ENCODE measurements around the gene DOCK1. TPM values are rescaled to one million over a fixed set of nuclear protein-coding genes. Genes with fewer than 3 reads are reported as not detected.

DOCK1 gene
- total RNA-seq, 2 donors from 2014 or later, result 41.2 to 56.0 TPM

DNA sequence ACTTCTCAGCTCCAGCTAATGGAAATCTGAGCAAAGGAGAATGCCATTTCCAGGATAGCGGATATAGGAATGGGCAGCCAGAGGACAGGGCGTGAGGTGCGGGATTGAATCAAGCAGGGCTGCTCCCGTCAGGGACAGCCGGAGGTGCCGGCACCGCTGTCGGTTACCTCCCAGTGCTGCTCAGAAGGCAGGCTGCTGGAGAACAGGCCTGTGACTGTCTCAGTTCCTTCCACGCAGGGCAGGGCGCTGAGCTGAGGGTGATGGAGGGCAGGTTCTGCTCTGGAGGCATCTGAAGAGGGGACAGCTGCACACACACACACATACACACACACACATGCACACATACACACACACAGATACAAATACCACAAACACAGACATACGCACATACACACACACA is 111.1 kb downstream of the DOCK1 start:
- H3K36me3 ChIP-seq, result no peaks in the 10 kb centered on the region
- DNase-seq (ENCODE audit: low spot score), result no peak
- no peak overlapping the region for H3K27ac ChIP-seq
- WGBS, result 93% methylated on average over 11 of the region's 11 CpGs
- H3K4me1 ChIP-seq (replicated peaks), result no peaks in the 10 kb centered on the region
- no peaks in the 10 kb centered on the region for H3K9me3 ChIP-seq
- no peak overlapping the region for H3K4me3 ChIP-seq
- H3K27me3 ChIP-seq (replicated peaks; ENCODE audit: insufficient read depth), result no peaks in the 10 kb centered on the region
- intact Hi-C loops (cut with DNase I), result no loop called here
- TF ChIP-seq POLR2A (IDR thresholded peaks at IDR 0.05) (no peak), POLR2AphosphoS5 (IDR thresholded peaks at IDR 0.05) (no peak)
- TF ChIP-seq, protein P1, sequence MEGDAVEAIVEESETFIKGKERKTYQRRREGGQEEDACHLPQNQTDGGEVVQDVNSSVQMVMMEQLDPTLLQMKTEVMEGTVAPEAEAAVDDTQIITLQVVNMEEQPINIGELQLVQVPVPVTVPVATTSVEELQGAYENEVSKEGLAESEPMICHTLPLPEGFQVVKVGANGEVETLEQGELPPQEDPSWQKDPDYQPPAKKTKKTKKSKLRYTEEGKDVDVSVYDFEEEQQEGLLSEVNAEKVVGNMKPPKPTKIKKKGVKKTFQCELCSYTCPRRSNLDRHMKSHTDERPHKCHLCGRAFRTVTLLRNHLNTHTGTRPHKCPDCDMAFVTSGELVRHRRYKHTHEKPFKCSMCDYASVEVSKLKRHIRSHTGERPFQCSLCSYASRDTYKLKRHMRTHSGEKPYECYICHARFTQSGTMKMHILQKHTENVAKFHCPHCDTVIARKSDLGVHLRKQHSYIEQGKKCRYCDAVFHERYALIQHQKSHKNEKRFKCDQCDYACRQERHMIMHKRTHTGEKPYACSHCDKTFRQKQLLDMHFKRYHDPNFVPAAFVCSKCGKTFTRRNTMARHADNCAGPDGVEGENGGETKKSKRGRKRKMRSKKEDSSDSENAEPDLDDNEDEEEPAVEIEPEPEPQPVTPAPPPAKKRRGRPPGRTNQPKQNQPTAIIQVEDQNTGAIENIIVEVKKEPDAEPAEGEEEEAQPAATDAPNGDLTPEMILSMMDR (IDR thresholded peaks at IDR 0.05), result no peak

DNA sequence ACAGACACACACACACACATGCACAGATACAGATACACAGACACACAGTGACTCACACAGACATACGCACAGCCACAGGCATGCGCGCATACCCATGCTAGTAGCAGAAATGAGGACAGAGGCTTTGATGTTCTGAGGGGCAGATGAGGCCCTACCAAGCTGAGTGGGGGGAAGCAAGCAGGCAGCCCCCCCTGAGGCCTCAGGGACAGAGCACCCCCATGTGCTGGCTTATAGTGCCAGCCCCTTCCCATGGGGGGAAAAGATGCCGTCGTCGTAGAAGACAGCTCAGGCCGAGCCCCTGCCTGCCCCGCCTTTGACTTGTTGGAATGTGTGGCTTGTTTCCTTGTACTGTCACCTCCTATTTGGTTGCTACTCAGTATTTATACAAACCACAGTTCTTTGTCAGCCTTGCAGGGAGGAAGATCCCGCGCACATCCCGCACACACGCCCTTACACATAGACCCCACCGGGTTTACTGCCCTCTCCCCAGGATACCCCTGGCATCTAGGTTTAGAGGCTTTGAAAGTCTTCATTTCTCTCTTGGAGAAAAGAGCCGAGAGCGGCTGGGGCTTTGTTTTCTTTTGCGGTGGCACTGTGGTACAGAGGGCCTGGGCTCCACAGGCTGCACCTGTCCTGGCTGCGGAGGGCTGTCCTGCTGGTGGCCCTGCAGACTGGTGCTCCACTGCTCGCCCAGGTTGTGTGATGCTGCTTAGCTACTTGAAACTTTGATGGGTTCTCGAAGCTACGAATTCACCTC is 112.5 kb downstream of the DOCK1 start:
- no peak overlapping the region for H3K4me3 ChIP-seq
- no peak for DNase-seq (ENCODE audit: low spot score)
- H3K4me1 ChIP-seq (replicated peaks), result no peaks in the 10 kb centered on the region
- no peaks in the 10 kb centered on the region for H3K9me3 ChIP-seq
- TF ChIP-seq POLR2A (IDR thresholded peaks at IDR 0.05) (no peak), POLR2AphosphoS5 (IDR thresholded peaks at IDR 0.05) (no peak)
- TF ChIP-seq, protein P1 (IDR thresholded peaks at IDR 0.05), result no peak
- no peaks in the 10 kb centered on the region for H3K27me3 ChIP-seq (replicated peaks; ENCODE audit: insufficient read depth)
- no peaks in the 10 kb centered on the region for H3K36me3 ChIP-seq
- intact Hi-C loops (cut with DNase I), result no loop called here
- 89% methylated on average over 20 of the region's 20 CpGs for WGBS
- no peak overlapping the region for H3K27ac ChIP-seq

DNA sequence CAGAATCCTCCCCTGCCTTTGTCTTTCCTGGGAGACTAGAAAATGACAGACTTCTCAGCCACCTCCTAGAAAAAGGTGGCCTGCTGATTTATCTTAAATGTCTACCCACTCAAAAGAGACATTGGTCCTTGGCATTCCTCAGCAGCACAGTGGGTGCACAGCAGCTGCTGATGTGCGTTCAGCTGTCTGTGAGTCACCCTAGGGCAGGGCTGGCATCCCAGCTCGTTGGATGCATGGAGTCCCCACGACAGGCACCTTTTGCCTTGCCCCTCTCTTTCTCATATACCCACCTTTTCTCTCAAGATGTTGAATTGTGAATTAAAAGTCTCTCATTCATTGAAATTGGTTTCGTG is 113.0 kb downstream of the DOCK1 start:
- no peak for TF ChIP-seq POLR2AphosphoS5 (IDR thresholded peaks at IDR 0.05)
- TF ChIP-seq, protein P1 (IDR thresholded peaks at IDR 0.05), result no peak
- TF ChIP-seq POLR2A (IDR thresholded peaks at IDR 0.05), result no peak
- no peaks in the 10 kb centered on the region for H3K4me1 ChIP-seq (replicated peaks)
- no peaks in the 10 kb centered on the region for H3K36me3 ChIP-seq
- no peak overlapping the region for H3K4me3 ChIP-seq
- H3K27me3 ChIP-seq (replicated peaks; ENCODE audit: insufficient read depth), result no peaks in the 10 kb centered on the region
- intact Hi-C loops (cut with DNase I), result no loop called here
- no peaks in the 10 kb centered on the region for H3K9me3 ChIP-seq
- no peak for DNase-seq (ENCODE audit: low spot score)
- 93% methylated on average over 4 of the region's 4 CpGs for WGBS
- H3K27ac ChIP-seq, result no peak overlapping the region

DNA sequence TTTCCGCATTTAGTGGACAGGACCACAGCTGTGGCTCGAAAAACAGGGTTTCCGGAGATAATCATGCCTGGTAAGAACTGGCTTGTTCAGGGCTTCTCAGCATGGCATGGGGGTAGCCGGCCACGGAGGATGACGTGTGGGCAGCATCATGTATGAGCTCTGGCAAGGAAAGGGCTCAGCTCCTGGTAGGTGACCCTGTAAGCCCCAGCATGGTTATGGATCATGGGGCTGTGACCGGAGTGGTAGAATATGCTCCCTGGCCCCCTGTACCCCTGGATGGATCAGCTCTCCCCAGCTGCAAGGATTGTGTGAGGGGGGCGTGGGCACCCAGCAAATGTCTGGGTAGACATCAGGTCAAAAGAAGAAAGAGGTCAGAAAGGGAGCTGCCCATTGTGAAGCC is 113.5 kb downstream of the DOCK1 start:
- no peaks in the 10 kb centered on the region for H3K9me3 ChIP-seq
- TF ChIP-seq, protein P1 (IDR thresholded peaks at IDR 0.05), result no peak
- TF ChIP-seq POLR2A (IDR thresholded peaks at IDR 0.05), result no peak
- H3K4me1 ChIP-seq (replicated peaks), result no peaks in the 10 kb centered on the region
- intact Hi-C loops (cut with DNase I), result no loop called here
- no peak overlapping the region for H3K27ac ChIP-seq
- H3K4me3 ChIP-seq, result no peak overlapping the region
- DNase-seq (ENCODE audit: low spot score), result no peak
- H3K36me3 ChIP-seq, result no peaks in the 10 kb centered on the region
- 99% methylated on average over 8 of the region's 8 CpGs for WGBS
- H3K27me3 ChIP-seq (replicated peaks; ENCODE audit: insufficient read depth), result no peaks in the 10 kb centered on the region

GRCh38 chr10:127020260-127020659 is 115.0 kb downstream of the DOCK1 start:
- Histone ChIP-seq H3K27me3 (replicated peaks; ENCODE audit: insufficient read depth) (no peaks in the 10 kb centered on the region), H3K4me3 (no peak overlapping the region), H3K9me3 (no peaks in the 10 kb centered on the region), H3K36me3 (no peaks in the 10 kb centered on the region), H3K4me1 (replicated peaks) (no peaks in the 10 kb centered on the region), H3K27ac (no peak overlapping the region)
- DNase-seq (ENCODE audit: low spot score), result no peak
- 100% methylated on average over 3 of the region's 3 CpGs for WGBS
- TF ChIP-seq POLR2AphosphoS5 (IDR thresholded peaks at IDR 0.05), result no peak
- TF ChIP-seq, protein P1 (IDR thresholded peaks at IDR 0.05), result no peak
- TF ChIP-seq POLR2A (IDR thresholded peaks at IDR 0.05), result no peak
- intact Hi-C loops (cut with DNase I), result no loop called here
